ENCODE measurements around the gene DLEU7.

DLEU7 gene

GRCh38 chr13:50788551-50789210 is 54.8 kb downstream of the DLEU7 start:
- no peak for DNase-seq (ENCODE audit: low read depth)

GRCh38 chr13:50787316-50788195 is 55.9 kb downstream of the DLEU7 start:
- no peak for DNase-seq (ENCODE audit: low read depth)

GRCh38 chr13:50783717-50784290 is 59.7 kb downstream of the DLEU7 start:
- DNase-seq (ENCODE audit: low read depth), result no peak

- no peak for DNase-seq (ENCODE audit: low read depth)
These were observed 60.4 kb downstream of the DLEU7 start for GRCh38 chr13:50783066-50783465.

- no peak for DNase-seq (ENCODE audit: low read depth)
These were observed 63.1 kb downstream of the DLEU7 start for GRCh38 chr13:50780201-50781015.

- no peak for DNase-seq (ENCODE audit: low read depth)
These were observed 63.9 kb downstream of the DLEU7 start for GRCh38 chr13:50779443-50780200.

All from T-helper 22 cell (primary cell).